Osteoblast (primary cell): ENCODE data around the gene WNK1. TPM values are rescaled to one million over a fixed set of nuclear protein-coding genes. Genes with fewer than 3 reads are reported as not detected.
A peak's percentile ranks its signal among the peaks of the same experiment; 100 is the strongest.

Experiments used
- DNase-seq: peaks from one replicate; pipeline ENCODE4 v3.0.0; 2011; ENCODE audit warnings: low spot score, mixed read lengths; ENCODE audit not compliant: insufficient read length; ENCODE audit errors: missing footprints
- H2AFZ ChIP-seq: 2 replicates; pipeline ENCODE4 v1.6.0; 2011; ENCODE audit warnings: mild to moderate bottlenecking, low read length
- H3K27ac ChIP-seq: 2 replicates; pipeline ENCODE4 v1.5.1; 2011; ENCODE audit warnings: mild to moderate bottlenecking, low read depth, low read length, moderate library complexity
- H3K27me3 ChIP-seq: 2 replicates; pipeline ENCODE4 v1.6.0; 2012; ENCODE audit warnings: mild to moderate bottlenecking, control low read depth, inconsistent platforms, low read length, moderate library complexity; ENCODE audit not compliant: insufficient read depth
- H3K36me3 ChIP-seq: 2 replicates; pipeline ENCODE4 v1.5.1; 2011; ENCODE audit warnings: mild to moderate bottlenecking, low read length, control low read depth, moderate library complexity; ENCODE audit not compliant: insufficient read depth
- H3K4me1 ChIP-seq: 2 replicates; pipeline ENCODE4 v1.5.1; 2011; ENCODE audit warnings: mild to moderate bottlenecking, low read length, control low read depth, moderate library complexity; ENCODE audit not compliant: insufficient read depth
- H3K4me2 ChIP-seq: 2 replicates; pipeline ENCODE4 v1.6.0; 2011; ENCODE audit warnings: mild to moderate bottlenecking, low read length; ENCODE audit not compliant: insufficient read depth
- H3K4me3 ChIP-seq: fragments of 200-600 bp; sonication (generic); 3 replicates; pipeline ENCODE4 v1.5.1; 2012; ENCODE audit warnings: mild to moderate bottlenecking, low read length, inconsistent platforms; ENCODE audit not compliant: insufficient read depth
- H3K79me2 ChIP-seq: 2 replicates; pipeline ENCODE4 v1.6.0; 2012; ENCODE audit warnings: mild to moderate bottlenecking, low read length, control low read depth, inconsistent platforms; ENCODE audit not compliant: insufficient read depth
- H3K9me3 ChIP-seq: 2 replicates; pipeline ENCODE4 v1.5.1; 2011; ENCODE audit warnings: low read depth, low read length, control low read depth
- H4K20me1 ChIP-seq: 2 replicates; pipeline ENCODE4 v1.6.0; 2012; ENCODE audit warnings: mild to moderate bottlenecking, low read length, control low read depth; ENCODE audit not compliant: insufficient read depth
- CTCF ChIP-seq: IDR thresholded peaks from 2 replicates; pipeline ENCODE4 v1.5.1; 2011; ENCODE audit warnings: mild to moderate bottlenecking, low read depth, low read length, moderate library complexity; ENCODE audit errors: extremely low read depth
- total RNA-seq: library from RNA; depleted of rRNA; stranded (reverse); fragments of >200 nt; gene quantifications from 2 replicates; pipeline ENCODE4 v1.2.3, GENCODE V29; 2012

WNK1 gene
- total RNA-seq, 1 donor, result 110 TPM

- Histone ChIP-seq H3K9me3 (no peaks in the 10 kb centered on the region), H4K20me1 (peaks cover 48% of the 10 kb centered on the region), H2AFZ (no peak overlapping the region), H3K27me3 (no peaks in the 10 kb centered on the region), H3K4me2 (peak overlapping the region; percentile 96), H3K36me3 (no peaks in the 10 kb centered on the region), H3K27ac (peak overlapping the region; percentile 64), H3K4me3 (peak overlapping the region; percentile 76), H3K4me1 (peaks cover 20% of the 10 kb centered on the region), H3K79me2 (peaks cover 66% of the 10 kb centered on the region)
- DNase-seq, result peak; percentile 17
- TF ChIP-seq CTCF, result no peak
Measured at GRCh38 chr12:754473-754820, 2.1 kb downstream of the WNK1 start.

GRCh38 chr12:754851-755562 is 2.6 kb downstream of the WNK1 start:
- Histone ChIP-seq H3K27me3 (no peaks in the 10 kb centered on the region), H3K9me3 (no peaks in the 10 kb centered on the region), H3K4me2 (peak overlapping the region; percentile 96), H3K4me1 (peaks cover 20% of the 10 kb centered on the region), H3K4me3 (peak overlapping the region; percentile 76), H2AFZ (no peak overlapping the region), H4K20me1 (peaks cover 51% of the 10 kb centered on the region), H3K79me2 (peaks cover 71% of the 10 kb centered on the region), H3K27ac (peak overlapping the region; percentile 64), H3K36me3 (no peaks in the 10 kb centered on the region)
- peak; percentile 88 for DNase-seq
- peak; percentile 57 for TF ChIP-seq CTCF

GRCh38 chr12:759628-760027 is 7.2 kb downstream of the WNK1 start:
- Histone ChIP-seq H3K27ac (no peak overlapping the region), H3K36me3 (peaks cover 3% of the 10 kb centered on the region), H3K4me3 (no peak overlapping the region), H3K4me2 (no peak overlapping the region), H2AFZ (no peak overlapping the region), H3K79me2 (peaks cover 98% of the 10 kb centered on the region), H3K27me3 (no peaks in the 10 kb centered on the region), H3K9me3 (no peaks in the 10 kb centered on the region), H3K4me1 (peaks cover 12% of the 10 kb centered on the region), H4K20me1 (peaks cover 51% of the 10 kb centered on the region)
- TF ChIP-seq CTCF, result no peak
- no peak for DNase-seq

GRCh38 chr12:761256-761655 is 8.9 kb downstream of the WNK1 start:
- Histone ChIP-seq H3K4me1 (peaks cover 6% of the 10 kb centered on the region), H3K79me2 (peaks cover 98% of the 10 kb centered on the region), H3K27me3 (no peaks in the 10 kb centered on the region), H3K4me3 (no peak overlapping the region), H4K20me1 (peaks cover 47% of the 10 kb centered on the region), H3K4me2 (no peak overlapping the region), H3K36me3 (peaks cover 3% of the 10 kb centered on the region), H3K27ac (no peak overlapping the region), H3K9me3 (no peaks in the 10 kb centered on the region), H2AFZ (no peak overlapping the region)
- no peak for TF ChIP-seq CTCF
- peak; percentile 36 for DNase-seq
